Measurements from ENCODE around the gene SLC17A5. TPM values are rescaled to one million over a fixed set of nuclear protein-coding genes. Genes with fewer than 3 reads are reported as not detected.
A peak's percentile ranks its signal among the peaks of the same experiment; 100 is the strongest.

Gene SLC17A5
- total RNA-seq, 1 experiment from 2014 or later, result 6.1 TPM

DNA sequence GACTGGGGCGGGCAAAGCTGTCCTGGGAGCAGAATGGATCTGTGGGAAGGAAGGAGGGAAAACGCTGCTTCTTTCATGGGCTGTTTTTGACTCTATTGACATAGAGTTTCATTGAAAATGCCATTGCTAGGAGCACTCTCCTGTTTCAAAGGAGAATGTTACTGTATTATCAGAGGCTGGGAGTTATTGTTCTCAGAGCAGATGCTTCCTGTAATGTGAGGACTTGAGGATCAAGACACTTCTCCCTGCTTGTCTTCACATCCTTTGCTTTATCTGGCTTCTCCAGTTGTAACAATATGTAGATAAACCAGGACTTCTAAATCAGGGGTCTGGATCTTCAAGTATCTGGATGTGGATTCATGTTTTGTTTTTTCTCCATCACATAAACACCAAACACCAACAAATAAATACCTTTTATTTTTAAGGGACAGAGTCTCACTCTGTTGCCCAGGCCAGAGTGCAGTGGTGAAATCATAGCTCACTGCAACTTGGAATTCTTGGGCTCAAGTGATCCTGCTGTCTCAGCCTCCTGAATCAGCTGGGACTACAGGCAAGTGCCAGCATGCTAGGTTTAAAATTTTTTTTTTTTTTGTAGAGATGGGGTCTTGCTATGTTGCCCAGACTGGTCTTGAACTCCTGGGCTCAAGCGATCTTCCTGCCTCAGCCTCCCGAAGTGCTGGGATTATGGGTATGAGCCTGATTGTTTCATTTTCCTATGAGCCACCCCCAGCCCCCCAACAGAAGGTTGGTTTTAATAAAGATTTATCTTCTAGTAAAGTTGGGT is 46.1 kb upstream of the SLC17A5 start:
- no peak for DNase-seq (ENCODE audit: unreplicated experiment)
- Mint-ChIP-seq H3K36me3 (ENCODE audit: insufficient read depth, unreplicated experiment) (peaks cover 44% of the 10 kb centered on the region), H3K4me3 (ENCODE audit: unreplicated experiment) (peak overlapping the region; percentile 2), H3K9me3 (ENCODE audit: unreplicated experiment) (no peaks in the 10 kb centered on the region), H3K27me3 (ENCODE audit: insufficient read depth, unreplicated experiment) (no peaks in the 10 kb centered on the region), H3K4me1 (ENCODE audit: insufficient read depth, unreplicated experiment) (peaks cover 56% of the 10 kb centered on the region), H3K27ac (ENCODE audit: low read depth, unreplicated experiment) (peak overlapping the region; percentile 59)
- TF ChIP-seq, protein P1, sequence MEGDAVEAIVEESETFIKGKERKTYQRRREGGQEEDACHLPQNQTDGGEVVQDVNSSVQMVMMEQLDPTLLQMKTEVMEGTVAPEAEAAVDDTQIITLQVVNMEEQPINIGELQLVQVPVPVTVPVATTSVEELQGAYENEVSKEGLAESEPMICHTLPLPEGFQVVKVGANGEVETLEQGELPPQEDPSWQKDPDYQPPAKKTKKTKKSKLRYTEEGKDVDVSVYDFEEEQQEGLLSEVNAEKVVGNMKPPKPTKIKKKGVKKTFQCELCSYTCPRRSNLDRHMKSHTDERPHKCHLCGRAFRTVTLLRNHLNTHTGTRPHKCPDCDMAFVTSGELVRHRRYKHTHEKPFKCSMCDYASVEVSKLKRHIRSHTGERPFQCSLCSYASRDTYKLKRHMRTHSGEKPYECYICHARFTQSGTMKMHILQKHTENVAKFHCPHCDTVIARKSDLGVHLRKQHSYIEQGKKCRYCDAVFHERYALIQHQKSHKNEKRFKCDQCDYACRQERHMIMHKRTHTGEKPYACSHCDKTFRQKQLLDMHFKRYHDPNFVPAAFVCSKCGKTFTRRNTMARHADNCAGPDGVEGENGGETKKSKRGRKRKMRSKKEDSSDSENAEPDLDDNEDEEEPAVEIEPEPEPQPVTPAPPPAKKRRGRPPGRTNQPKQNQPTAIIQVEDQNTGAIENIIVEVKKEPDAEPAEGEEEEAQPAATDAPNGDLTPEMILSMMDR (IDR thresholded peaks at IDR 0.05; ENCODE audit: unreplicated experiment), result no peak
- BruUV-seq (replicated peaks), result no TSS peak
- intact Hi-C loops (cut with micrococcal nuclease), result no loop called here
- ChIA-PET CTCF (interaction anchor here (0.6 to 1.0 kb wide), 5 partner anchors 19 to 564 kb away, joined by 3 to 4 read pairs (median 3); no protein-coding TSS in a partner anchor), POLR2A (interaction anchor here (0.5 to 1.0 kb wide), 8 partner anchors 13 to 1219 kb away, joined by 3 to 5 read pairs (median 4); no protein-coding TSS in a partner anchor)

DNA sequence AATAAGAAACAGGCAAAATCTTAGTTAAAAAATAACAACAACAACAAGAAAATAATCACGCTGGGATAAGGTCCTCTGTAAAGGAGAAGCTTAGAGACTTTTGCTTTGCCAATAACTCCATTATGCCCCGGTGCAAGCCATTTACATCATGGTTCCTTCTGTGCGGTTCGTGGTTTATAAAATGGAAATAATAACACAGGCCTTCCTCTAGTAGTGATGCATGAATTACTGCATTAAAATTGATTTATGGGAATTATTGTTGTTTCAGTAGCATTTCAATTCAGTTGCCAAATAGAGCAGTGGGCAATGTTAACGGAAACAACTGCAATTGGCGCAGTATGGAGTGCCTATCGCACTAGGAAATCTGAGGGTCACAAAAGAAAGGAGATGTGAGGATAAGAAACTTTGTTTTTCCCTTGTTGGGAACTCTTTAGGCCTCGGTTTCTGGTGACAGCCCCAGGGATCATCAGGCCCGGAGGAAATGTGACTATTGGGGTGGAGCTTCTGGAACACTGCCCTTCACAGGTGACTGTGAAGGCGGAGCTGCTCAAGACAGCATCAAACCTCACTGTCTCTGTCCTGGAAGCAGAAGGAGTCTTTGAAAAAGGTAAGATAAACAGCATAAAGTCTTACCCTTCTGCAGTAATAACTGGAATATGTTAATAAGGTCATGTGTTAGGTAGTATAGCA is 43.3 kb upstream of the SLC17A5 start:
- intact Hi-C loops (cut with micrococcal nuclease), result loop anchor here (1.0 kb wide), 1 partner anchor 22 kb away; no protein-coding TSS in a partner anchor
- POLR2A ChIA-PET, result interaction anchor here (0.6 to 1.6 kb wide), 3 partner anchors 66 to 184 kb away, joined by 3 to 5 read pairs (median 5); no protein-coding TSS in a partner anchor

DNA sequence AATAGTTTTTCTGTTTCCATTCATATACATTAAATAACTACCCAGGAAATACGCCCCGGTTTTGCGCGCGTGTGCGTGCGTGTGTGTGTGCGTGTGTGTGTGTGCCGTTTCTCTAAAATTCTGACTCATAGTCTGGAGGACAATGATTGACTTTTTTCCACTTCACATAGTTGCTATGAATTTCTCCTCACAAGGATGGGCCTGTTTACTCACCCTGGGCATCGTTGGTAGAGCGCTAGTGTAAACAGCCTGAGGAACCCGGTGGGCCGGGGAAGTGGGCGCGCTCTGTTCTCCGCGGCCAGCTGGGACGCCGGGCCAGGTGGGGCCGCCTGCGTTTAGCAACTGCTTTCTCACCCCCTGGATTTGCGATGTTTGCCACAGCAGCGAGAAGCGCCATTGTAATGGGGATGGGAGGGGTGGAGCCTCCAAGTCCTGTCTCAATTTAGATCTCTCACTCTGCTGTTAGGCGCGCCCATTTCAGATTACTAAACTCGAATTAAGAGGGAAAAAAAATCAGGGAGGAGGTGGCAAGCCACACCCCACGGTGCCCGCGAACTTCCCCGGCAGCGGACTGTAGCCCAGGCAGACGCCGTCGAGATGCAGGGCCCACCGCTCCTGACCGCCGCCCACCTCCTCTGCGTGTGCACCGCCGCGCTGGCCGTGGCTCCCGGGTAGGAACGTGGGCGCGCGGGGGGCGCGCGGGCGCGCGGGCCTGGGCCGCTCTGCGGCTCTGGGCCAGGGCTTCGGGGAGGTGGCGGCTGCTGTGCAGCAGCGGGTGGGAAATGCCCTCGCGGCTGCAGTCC is 42.0 kb upstream of the SLC17A5 start, which contains the start of gene CD109:
CD109 (plus strand) TSS at position 585 of the 803 bp plus-strand sequence; CDS start at position 598, 13 bp downstream.
- DNase-seq (ENCODE audit: unreplicated experiment), result peak; percentile 85
- BruUV-seq (replicated peaks), result no TSS peak
- peak within 1 kb of the TSS; percentile 93 for H3K27ac Mint-ChIP-seq (ENCODE audit: low read depth, unreplicated experiment)
- peaks cover 37% of the 10 kb centered on the region for H3K36me3 Mint-ChIP-seq (ENCODE audit: insufficient read depth, unreplicated experiment)
- ChIA-PET POLR2A (interaction anchor here (0.5 to 2.4 kb wide), 15 partner anchors 11 to 1509 kb away, joined by 3 to 16 read pairs (median 3); no protein-coding TSS in a partner anchor), CTCF (interaction anchor here (0.6 to 1.9 kb wide), 6 partner anchors 9 to 146 kb away, joined by 3 to 9 read pairs (median 4); partner anchors contain the start of gene SLC17A5)
- H3K27me3 Mint-ChIP-seq (ENCODE audit: insufficient read depth, unreplicated experiment), result no peaks in the 10 kb centered on the region
- H3K4me3 Mint-ChIP-seq (ENCODE audit: unreplicated experiment), result peak within 1 kb of the TSS; percentile 93
- no peaks in the 10 kb centered on the region for H3K9me3 Mint-ChIP-seq (ENCODE audit: unreplicated experiment)
- intact Hi-C loops (cut with micrococcal nuclease), result loop anchor here (1.0 kb wide), 2 partner anchors 8 to 21 kb away; no protein-coding TSS in a partner anchor
- H3K4me1 Mint-ChIP-seq (ENCODE audit: insufficient read depth, unreplicated experiment), result peaks cover 55% of the 10 kb centered on the region
- TF ChIP-seq, protein P1 (IDR thresholded peaks at IDR 0.05; ENCODE audit: unreplicated experiment), result no peak

More for the DNA sequence above, 43.3 kb upstream of the SLC17A5 start:
- Mint-ChIP-seq H3K4me1 (ENCODE audit: insufficient read depth, unreplicated experiment) (peaks cover 48% of the 10 kb centered on the region), H3K4me3 (ENCODE audit: unreplicated experiment) (peak overlapping the region; percentile 93), H3K27ac (ENCODE audit: low read depth, unreplicated experiment) (peak overlapping the region; percentile 93), H3K27me3 (ENCODE audit: insufficient read depth, unreplicated experiment) (no peaks in the 10 kb centered on the region), H3K36me3 (ENCODE audit: insufficient read depth, unreplicated experiment) (peaks cover 37% of the 10 kb centered on the region), H3K9me3 (ENCODE audit: unreplicated experiment) (no peaks in the 10 kb centered on the region)
- CTCF ChIA-PET, result interaction anchor here (0.6 to 1.9 kb wide), 4 partner anchors 9 to 44 kb away, joined by 3 to 9 read pairs (median 3); partner anchors contain the start of gene SLC17A5
- TF ChIP-seq, protein P1 (IDR thresholded peaks at IDR 0.05; ENCODE audit: unreplicated experiment), result no peak
- BruUV-seq (replicated peaks), result TSS peak; percentile 26
- DNase-seq (ENCODE audit: unreplicated experiment), result peak; percentile 58
